Anterior cingulate cortex (tissue), 58 donors: ENCODE measurements around the gene CHST4.
"Not testable (repeated sequence)": the region's sequence is repeated elsewhere in the genome, so short reads cannot be mapped to it uniquely, and the experiment has no call there.

Experiments
- DNase-seq, 58 donors: peaks; one replicate each; lab custom pipeline; 2025; lab: John Stamatoyannopoulos, UW

CHST4 gene

DNA sequence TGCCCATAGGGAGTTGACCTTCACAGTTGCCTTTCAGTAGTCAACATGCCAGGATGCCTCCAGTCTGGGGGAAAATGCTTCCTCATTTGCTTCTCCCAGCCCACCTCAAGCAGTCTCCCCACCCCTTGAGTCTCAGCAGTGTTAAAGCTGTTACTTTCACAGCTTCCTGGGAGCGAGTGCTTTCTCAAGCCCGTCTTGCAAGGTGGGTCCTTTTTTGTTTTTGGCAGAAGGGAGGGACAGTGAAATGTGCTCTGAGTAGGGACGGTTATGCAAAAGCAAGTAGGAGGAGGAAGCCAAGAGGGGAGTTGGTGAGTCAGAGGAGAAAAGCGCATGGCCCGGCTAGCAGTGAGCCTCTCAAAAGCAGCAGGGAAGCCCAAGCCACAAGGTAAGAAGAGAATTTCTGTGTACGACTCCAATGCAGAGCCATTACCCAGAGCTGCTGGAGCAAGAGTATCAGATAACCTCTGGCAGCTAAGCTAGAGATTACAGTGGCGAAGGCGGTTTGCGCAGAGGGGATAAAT, at the start of gene CHST4:
Gene CHST4, plus strand, starts transcription at position 316 of the 521 bp plus-strand sequence. CDS start 10,252 bp downstream, outside the sequence.
- no peak for DNase-seq

DNA sequence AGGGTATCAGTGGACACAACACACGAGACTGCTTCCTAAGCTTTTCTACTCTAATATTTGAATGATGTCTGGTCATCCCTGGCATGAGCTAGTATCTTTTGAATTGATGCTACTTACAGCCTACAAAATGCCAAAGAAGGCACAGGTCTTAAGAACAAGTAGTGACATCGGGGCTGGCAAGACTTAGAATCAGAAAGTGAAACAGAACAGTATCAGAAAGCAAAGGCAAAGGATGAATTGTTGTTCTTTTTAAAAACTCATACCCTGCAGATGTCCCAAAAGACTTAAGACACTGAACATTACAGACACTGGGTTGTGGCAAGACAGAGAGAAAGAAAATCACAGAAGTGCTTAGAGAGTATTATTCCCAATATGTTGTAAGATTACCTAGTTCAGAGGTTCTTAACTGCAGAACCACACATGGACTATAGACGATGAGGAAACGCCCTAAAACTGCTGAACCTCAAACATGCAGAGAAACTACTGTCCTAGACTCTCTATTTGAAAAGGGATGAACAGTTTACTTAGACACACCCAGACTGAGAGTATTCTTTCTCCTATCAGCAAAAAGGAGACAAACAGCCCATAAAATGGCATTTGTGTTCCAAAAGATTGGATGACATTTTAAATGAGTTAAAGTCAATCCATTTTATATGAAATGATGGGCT, 49.6 kb upstream of the CHST4 start:
- DNase-seq: no peak

DNA sequence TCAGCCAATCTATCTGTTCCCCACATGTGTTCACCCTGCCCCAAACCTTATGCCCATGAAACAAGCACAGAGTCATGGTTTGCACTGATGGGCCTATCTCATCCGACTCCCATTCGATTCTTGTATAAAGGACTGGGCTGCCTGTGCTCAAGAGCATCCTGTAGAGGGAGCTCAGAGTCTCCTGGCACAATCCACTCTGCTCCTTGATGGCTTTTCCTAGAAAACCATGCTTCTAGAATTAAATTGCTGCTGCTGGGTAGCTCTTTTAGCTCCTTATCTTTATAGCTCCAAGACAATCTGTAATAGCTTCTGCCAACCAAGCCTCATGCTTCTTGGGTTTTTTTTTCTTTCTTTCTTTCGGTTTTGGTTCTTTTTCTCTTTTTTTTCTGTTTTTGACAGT, 46.8 kb upstream of the CHST4 start:
- DNase-seq: peak in 13 of 58 donors; percentile 3 to 36 (median 7)

GRCh38 chr16:71480956-71481355, 45.3 kb upstream of the CHST4 start:
- DNase-seq: no peak

- DNase-seq: no peak
These were observed 43.7 kb upstream of the CHST4 start for GRCh38 chr16:71482569-71482968.

DNA sequence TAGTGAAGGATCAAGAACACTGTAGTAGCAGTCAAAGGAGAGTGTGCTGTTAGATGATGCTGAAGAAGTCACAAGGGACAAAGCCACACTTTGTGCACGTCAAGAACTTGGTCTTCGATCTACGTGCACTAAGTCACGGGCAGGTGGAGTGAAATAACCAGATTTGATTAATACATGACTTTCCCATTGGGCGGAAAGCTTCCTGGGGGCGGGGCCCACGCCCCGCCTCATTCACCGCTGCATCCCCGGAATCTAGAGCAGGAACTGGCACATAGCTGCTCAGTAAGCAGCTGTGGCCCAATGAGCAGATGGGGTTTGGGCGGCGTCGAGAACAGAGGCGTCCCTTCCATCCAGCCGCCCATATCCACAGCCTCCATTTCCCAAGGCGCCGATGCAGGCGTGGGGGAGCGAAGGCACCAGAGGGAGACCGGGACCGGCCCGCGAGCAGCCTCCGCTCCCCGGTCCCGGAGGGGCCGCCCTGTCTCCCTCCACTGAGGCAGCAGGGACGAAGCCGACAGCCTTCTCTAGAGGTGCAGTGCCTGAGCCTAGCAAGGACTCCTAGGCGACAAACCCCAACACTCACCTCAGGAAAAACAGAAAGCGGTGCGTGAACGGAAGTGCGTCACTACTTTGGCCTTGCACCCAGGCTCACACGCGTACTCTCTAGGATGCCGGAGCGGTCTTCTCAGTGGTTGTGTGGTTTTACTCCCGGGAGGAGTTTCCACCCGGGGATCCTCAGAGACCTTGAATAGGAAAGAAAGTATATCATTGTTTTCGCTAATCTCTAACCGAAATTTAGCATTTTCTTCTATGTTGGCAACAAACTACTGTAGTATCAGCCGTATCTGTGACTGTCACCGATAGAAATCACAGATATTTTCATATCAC, 42.0 kb upstream of the CHST4 start:
- DNase-seq: peak; percentile 47 to 94 (median 84)

GRCh38 chr16:71489122-71489521, 37.1 kb upstream of the CHST4 start, which contains the start of gene ZNF19:
TSS of gene ZNF19 (minus strand) at chr16:71489324. CDS start at chr16:71482114, 7,210 bp downstream.
- no peak for DNase-seq

DNA sequence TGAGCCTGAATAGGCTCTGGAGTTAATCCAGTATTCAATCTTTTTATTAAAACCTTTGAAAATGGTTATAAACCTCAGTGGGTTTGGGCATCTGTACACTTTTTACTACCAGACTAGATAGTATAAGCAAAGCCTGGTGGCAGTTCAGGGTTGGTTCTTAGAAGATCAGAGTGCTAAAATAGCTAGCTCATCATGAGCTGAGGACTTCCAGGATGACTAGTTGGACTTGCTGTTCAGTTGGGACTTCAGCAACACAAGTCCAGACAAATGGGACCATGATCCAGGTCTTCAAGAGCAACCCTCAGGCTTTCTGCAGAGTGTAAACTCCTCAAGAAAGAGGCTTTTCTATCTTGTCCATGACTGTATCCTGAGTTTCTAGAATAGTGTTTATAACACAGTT, 35.9 kb upstream of the CHST4 start:
- DNase-seq: no peak

- DNase-seq: no peak
These were observed 35.2 kb upstream of the CHST4 start for GRCh38 chr16:71491054-71491453.

GRCh38 chr16:71492786-71493185, 33.4 kb upstream of the CHST4 start:
- DNase-seq: no peak

- DNase-seq: no peak
These were observed 33.0 kb upstream of the CHST4 start for GRCh38 chr16:71493213-71493612.

- no peak for DNase-seq
These were observed 28.2 kb upstream of the CHST4 start for GRCh38 chr16:71498031-71498430.

DNA sequence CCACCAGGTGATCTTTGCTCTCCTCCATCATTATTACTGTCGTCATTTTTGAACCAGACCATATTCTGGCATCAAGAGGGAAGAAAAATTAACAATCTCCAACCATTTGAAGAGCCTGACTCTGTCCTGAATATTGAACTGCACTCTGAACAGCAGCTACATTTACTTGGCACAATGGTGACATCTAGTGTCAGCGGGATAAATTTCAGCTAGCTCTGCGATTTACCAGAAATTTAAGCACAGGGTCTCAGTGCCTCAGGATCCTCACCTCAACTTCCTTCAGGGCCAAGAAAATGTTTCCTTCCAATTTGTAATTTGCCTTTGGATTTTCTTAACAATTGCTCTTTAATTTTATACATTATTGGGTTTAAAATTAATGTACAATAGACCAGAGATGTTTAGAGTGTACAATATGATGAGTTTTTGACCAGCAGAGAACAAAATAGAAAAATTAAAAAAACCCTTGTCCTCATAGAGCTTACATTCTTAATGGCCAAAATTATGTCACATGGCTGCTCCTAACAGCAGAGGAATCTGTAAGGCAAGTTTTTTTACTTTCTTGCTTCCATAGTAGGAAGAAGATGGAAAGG, 26.4 kb upstream of the CHST4 start:
- DNase-seq: peak in 22 of 58 donors; percentile 0 to 48 (median 6)

- no peak for DNase-seq
These were observed 25.3 kb upstream of the CHST4 start for GRCh38 chr16:71500964-71501363.

DNA sequence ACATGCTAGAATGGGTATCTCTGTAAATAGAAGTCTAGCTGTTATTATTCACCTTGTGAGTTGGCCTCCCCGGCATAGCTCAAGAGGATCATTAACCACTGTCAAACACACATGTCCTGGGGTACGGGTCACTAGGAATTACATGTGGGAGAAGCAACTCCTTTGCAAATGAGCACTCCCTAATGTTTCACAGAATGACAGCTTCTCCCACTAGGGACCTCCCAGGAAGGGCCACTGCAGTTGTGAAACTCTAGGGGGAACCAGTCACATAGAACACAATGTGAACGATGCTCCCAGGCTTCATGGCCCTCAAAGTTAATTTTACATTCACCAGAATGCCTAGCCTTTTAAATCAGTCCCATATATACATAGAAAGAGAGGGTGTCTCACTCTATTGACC, 24.7 kb upstream of the CHST4 start:
- DNase-seq: no peak

GRCh38 chr16:71504051-71504450, 22.2 kb upstream of the CHST4 start:
- DNase-seq: not testable (repeated sequence)

DNA sequence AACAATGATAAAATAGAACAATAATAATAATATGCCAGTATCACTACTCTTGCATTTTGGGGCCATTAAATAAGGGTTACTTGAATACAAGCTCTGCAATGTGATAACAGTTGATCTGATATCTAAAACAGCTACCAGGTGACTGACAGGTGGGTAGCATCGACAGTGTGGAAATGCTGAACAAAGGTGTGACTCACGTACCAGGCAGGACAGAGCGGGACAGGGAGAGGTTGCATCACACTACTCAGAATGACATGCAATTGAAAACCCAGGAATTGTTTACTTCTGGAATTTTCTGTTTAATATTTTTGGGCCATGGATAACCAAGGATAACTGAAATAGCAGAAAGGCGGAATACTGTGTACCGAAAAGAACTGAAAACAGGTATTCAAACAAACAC, 21.3 kb upstream of the CHST4 start:
- DNase-seq: no peak

- no peak for DNase-seq
These were observed 19.2 kb upstream of the CHST4 start for GRCh38 chr16:71507061-71507460.

DNA sequence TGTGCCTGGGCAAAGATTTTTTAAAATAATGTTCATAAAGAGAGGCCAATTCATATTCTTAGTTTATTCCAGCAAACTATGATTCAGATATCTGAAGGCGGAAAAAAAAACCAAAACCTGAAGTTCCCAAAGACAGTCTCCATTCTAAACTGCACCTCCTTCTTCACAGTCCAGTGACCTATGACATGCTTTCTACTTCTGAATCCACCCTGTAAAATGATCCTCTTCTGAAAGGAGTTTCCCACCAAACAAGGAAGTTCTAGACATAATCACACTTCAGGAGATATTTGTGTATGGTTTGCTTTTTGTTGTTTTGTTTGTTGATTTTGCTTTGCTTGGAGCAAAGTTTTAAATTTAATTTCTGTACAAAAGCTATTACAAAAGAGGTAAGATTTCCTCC, 12.9 kb upstream of the CHST4 start:
- no peak for DNase-seq

- no peak for DNase-seq
These were observed 11.8 kb upstream of the CHST4 start for GRCh38 chr16:71514476-71514875.

DNA sequence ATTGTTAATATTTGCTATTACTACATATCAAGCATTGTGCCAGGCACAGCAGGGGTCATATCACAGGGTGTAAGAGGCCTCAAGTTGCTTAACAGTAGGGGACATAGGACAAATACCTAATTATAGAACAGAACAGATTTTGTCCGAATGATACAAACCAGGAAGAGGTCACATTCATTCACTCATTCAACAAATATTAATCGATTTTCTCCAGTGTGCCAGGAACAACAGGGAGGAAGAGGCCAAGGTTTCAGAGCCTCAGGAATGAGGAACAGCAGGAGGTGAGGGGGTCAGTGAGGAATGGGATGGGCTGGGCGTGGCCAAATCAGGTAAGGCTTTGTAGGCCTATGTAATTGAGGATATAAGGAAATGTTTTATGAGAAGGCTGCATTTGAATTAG, 11.2 kb upstream of the CHST4 start:
- no peak for DNase-seq
